AG04450 (cell line): ENCODE results near the gene SERINC1. TPM values are rescaled to one million over a fixed set of nuclear protein-coding genes. Genes with fewer than 3 reads are reported as not detected.

ENCODE experiments used
- polyA plus RNA-seq: library from polyadenylated mRNA; depleted of rRNA; stranded (reverse); fragments of >200 nt; gene quantifications from 2 replicates; pipeline ENCODE4 v1.2.3, GENCODE V29; 2011; rRNA removed
- small RNA-seq: library from RNA; depleted of rRNA; stranded (forward); fragments of <200 nt; gene quantifications from one replicate; pipeline ENCODE3, GENCODE V24; 2012; ENCODE audit warnings: low read depth; ENCODE audit not compliant: insufficient read length

Gene SERINC1
- polyA plus RNA-seq, 1 experiment, result 186 TPM

Small RNA genes lying within 50 kb of the gene (small RNA-seq; reads per million reads assigned to genes)
- gene Z99129.1, result not detected

Other genes starting within 250 kb of the SERINC1 start
- 26.7 and 34.4 TPM in 2 replicates for gene HSF2, start 72.2 kb downstream of the SERINC1 start, polyA plus RNA-seq
- gene PKIB, start 138.6 kb upstream of the SERINC1 start, polyA plus RNA-seq, result 5.5 and 8.1 TPM in 2 replicates